H1 (cell line): ENCODE data around the gene CAB39L. TPM values are rescaled to one million over a fixed set of nuclear protein-coding genes. Genes with fewer than 3 reads are reported as not detected.

Experiments used
- CTCF ChIA-PET: fragments of 300-600 bp; sonication (Branson Sonifier 250); formaldehyde crosslinking; loops from one replicate; lab custom pipeline; 2021; ENCODE audit not compliant: partially characterized antibody; lab: Charles Lee
- POLR2A ChIA-PET: fragments of 300-600 bp; sonication (Branson Sonifier 250); formaldehyde crosslinking; loops from one replicate; lab custom pipeline; 2021; ENCODE audit warnings: inconsistent platforms; ENCODE audit not compliant: partially characterized antibody; lab: Charles Lee
- DNase-seq, 2 experiments: peaks; one replicate each; pipeline versions ENCODE4 v3.0.0 to v3.0.0-alpha.2; 2010 to 2022; ENCODE audit warnings: low spot score in 2 of 2, low read depth in 1 of 2, mixed read lengths in 1 of 2
- FAIRE-seq: peaks from 2 replicates; lab custom pipeline; 2011; peaks lifted over from hg19 to GRCh38; lab: Jason Lieb, UNC
- H2AFZ ChIP-seq: 2 replicates; pipeline ENCODE4 v1.8.1; 2012; ENCODE audit warnings: low read length, inconsistent platforms
- H2AK5ac ChIP-seq: 2 replicates; pipeline ENCODE4 v1.6.1; 2013; ENCODE audit warnings: low read depth, low read length
- H2BK120ac ChIP-seq: replicated peaks from 2 replicates; pipeline ENCODE3; 2013; ENCODE audit warnings: low read depth, low read length, inconsistent platforms
- H2BK12ac ChIP-seq: 2 replicates; pipeline ENCODE4 v1.6.1; 2013; ENCODE audit warnings: low read depth, low read length
- H2BK15ac ChIP-seq: 2 replicates; pipeline ENCODE4 v1.6.1; 2013; ENCODE audit warnings: low read length
- H2BK20ac ChIP-seq: 2 replicates; pipeline ENCODE4 v1.6.1; 2013; ENCODE audit warnings: low read length
- H2BK5ac ChIP-seq: 2 replicates; pipeline ENCODE4 v1.6.1; 2013; ENCODE audit warnings: low read depth, low read length
- H3K14ac ChIP-seq: 2 replicates; pipeline ENCODE4 v1.6.1; 2013; ENCODE audit warnings: inconsistent platforms; ENCODE audit not compliant: insufficient read length
- H3K18ac ChIP-seq: 2 replicates; pipeline ENCODE4 v1.6.1; 2013; ENCODE audit warnings: low read length; ENCODE audit errors: extremely low read depth
- H3K23ac ChIP-seq: 2 replicates; pipeline ENCODE4 v1.6.1; 2013; ENCODE audit warnings: inconsistent platforms; ENCODE audit not compliant: insufficient read length
- H3K23me2 ChIP-seq: 2 replicates; pipeline ENCODE4 v1.6.1; 2013; ENCODE audit warnings: low read depth, low read length
- H3K27ac ChIP-seq: 2 replicates; pipeline ENCODE4 v1.6.1; 2011; ENCODE audit warnings: low read depth, low read length, inconsistent platforms
- H3K27me3 ChIP-seq, 4 experiments: replicated peaks in 1 of 4; 1 replicate in 1 of 4; 2 replicates in 3 of 4; pipeline versions ENCODE4 v1.6.1 to v1.8.1; 2011 to 2013; ENCODE audit warnings: low read length in 3 of 4, mild to moderate bottlenecking in 3 of 4, inconsistent platforms in 2 of 4, mixed read lengths in 2 of 4, moderate library complexity in 1 of 4; ENCODE audit not compliant: control insufficient read depth in 3 of 4, insufficient read depth in 3 of 4; ENCODE audit errors: extremely low read depth in 1 of 4
- H3K36me3 ChIP-seq, 4 experiments: 2 replicates each; pipeline versions ENCODE4 v1.6.1 to v1.8.1; 2011 to 2013; ENCODE audit warnings: mild to moderate bottlenecking in 4 of 4, low read length in 3 of 4, moderate library complexity in 2 of 4, control low read depth in 1 of 4, inconsistent platforms in 1 of 4; ENCODE audit not compliant: insufficient read depth in 4 of 4, control insufficient read depth in 2 of 4
- H3K4ac ChIP-seq: replicated peaks from 2 replicates; pipeline ENCODE3; 2013; ENCODE audit warnings: low read length, low read depth, mixed read lengths, inconsistent platforms; ENCODE audit not compliant: insufficient read length
- H3K4me1 ChIP-seq, 4 experiments: replicated peaks in 1 of 4; 1 replicate in 1 of 4; 2 replicates in 3 of 4; pipeline versions ENCODE4 v1.6.1 to v1.8.1; 2011 to 2013; ENCODE audit warnings: low read length in 3 of 4, inconsistent platforms in 2 of 4, mixed read lengths in 1 of 4; ENCODE audit not compliant: insufficient read depth in 4 of 4, control insufficient read depth in 3 of 4
- H3K4me2 ChIP-seq, 2 experiments: 2 replicates each; pipeline versions ENCODE4 v1.6.1 to v1.8.1; 2011 to 2013; ENCODE audit warnings: low read depth in 2 of 2, low read length in 2 of 2, control low read depth in 1 of 2, inconsistent platforms in 1 of 2, mild to moderate bottlenecking in 1 of 2; ENCODE audit not compliant: insufficient read depth in 1 of 2
- H3K4me3 ChIP-seq, 4 experiments: fragments of 200-600, 300-600 bp in 1 of 4; sonication (generic), shearing (Covaris generic), sonication (Bioruptor Twin) in 1 of 4; 2 replicates each; pipeline versions ENCODE4 v1.5.1 to v1.8.1; 2011 to 2016; ENCODE audit warnings: low read length in 4 of 4, low read depth in 3 of 4, control low read depth in 2 of 4, inconsistent platforms in 2 of 4, mild to moderate bottlenecking in 2 of 4, mixed read lengths in 1 of 4, moderate library complexity in 1 of 4; ENCODE audit not compliant: insufficient read depth in 2 of 4; ENCODE audit errors: extremely low read depth in 1 of 4
- H3K56ac ChIP-seq: replicated peaks from 2 replicates; pipeline ENCODE3; 2013; ENCODE audit warnings: low read depth, mild to moderate bottlenecking, mixed read lengths, low read length, inconsistent platforms; ENCODE audit not compliant: insufficient read length
- H3K79me1 ChIP-seq: 2 replicates; pipeline ENCODE4 v1.6.1; 2013; ENCODE audit warnings: low read depth, low read length, control low read depth
- H3K79me2 ChIP-seq, 2 experiments: 2 replicates each; pipeline versions ENCODE4 v1.6.1 to v1.8.1; 2012 to 2013; ENCODE audit warnings: low read length in 2 of 2, mild to moderate bottlenecking in 2 of 2, inconsistent platforms in 1 of 2; ENCODE audit not compliant: insufficient read depth in 2 of 2, control insufficient read depth in 1 of 2
- H3K9ac ChIP-seq, 4 experiments: replicated peaks in 1 of 4; 1 replicate in 1 of 4; 2 replicates in 3 of 4; pipeline versions ENCODE4 v1.6.1 to v1.8.1; 2011 to 2013; ENCODE audit warnings: low read depth in 3 of 4, low read length in 3 of 4, control low read depth in 2 of 4, mild to moderate bottlenecking in 2 of 4, moderate library complexity in 2 of 4, inconsistent platforms in 1 of 4; ENCODE audit errors: extremely low read depth in 1 of 4
- H3K9me3 ChIP-seq, 2 experiments: 2 replicates each; pipeline versions ENCODE4 v1.6.1 to v1.8.1; 2012 to 2013; ENCODE audit warnings: mild to moderate bottlenecking in 2 of 2, moderate library complexity in 2 of 2, control low read depth in 1 of 2, inconsistent platforms in 1 of 2, low read depth in 1 of 2, low read length in 1 of 2, mixed read lengths in 1 of 2; ENCODE audit not compliant: insufficient read depth in 2 of 2
- H4K20me1 ChIP-seq, 2 experiments: replicated peaks in 1 of 2; 2 replicates each; pipeline versions ENCODE3 to v1.8.1; 2011 to 2013; ENCODE audit warnings: inconsistent platforms in 2 of 2, low read length in 2 of 2, mild to moderate bottlenecking in 1 of 2; ENCODE audit not compliant: insufficient read depth in 2 of 2, control insufficient read depth in 1 of 2
- H4K5ac ChIP-seq: 2 replicates; pipeline ENCODE4 v1.6.1; 2013; ENCODE audit warnings: low read length, low read depth, mixed read lengths, inconsistent platforms; ENCODE audit not compliant: insufficient read length
- H4K8ac ChIP-seq: 2 replicates; pipeline ENCODE4 v1.8.0; 2013; ENCODE audit warnings: mild to moderate bottlenecking, moderate library complexity, low read length, inconsistent platforms; ENCODE audit not compliant: insufficient read depth; ENCODE audit errors: extremely low read depth
- H4K91ac ChIP-seq: replicated peaks from 2 replicates; pipeline ENCODE3; 2013; ENCODE audit warnings: low read length, mixed read lengths, inconsistent platforms; ENCODE audit not compliant: insufficient read length
- BCL11A ChIP-seq, 2 experiments: IDR thresholded peaks; one replicate each; pipeline ENCODE4 v1.6.1; 2011; ENCODE audit warnings: low read depth in 2 of 2, low read length in 2 of 2, mild to moderate bottlenecking in 2 of 2
- RAD21 ChIP-seq, 2 experiments: IDR thresholded peaks in 1 of 2; conservative IDR thresholded peaks in 1 of 2; 2 replicates each; pipeline ENCODE4 v1.6.1; 2011; ENCODE audit warnings: low read depth in 2 of 2, low read length in 2 of 2, improper control_type of control experiment in 1 of 2, inconsistent platforms in 1 of 2, mild to moderate bottlenecking in 1 of 2, moderate library complexity in 1 of 2
- SIX5 ChIP-seq: IDR thresholded peaks from 2 replicates; pipeline ENCODE4 v1.6.1; 2011; ENCODE audit warnings: mild to moderate bottlenecking, low read depth, low read length
- WGBS, 2 experiments: shearing (Covaris generic) in 1 of 2; methylation state at CpG; one replicate each; pipeline versions ENCODE4 v1.1.6 to v1.1.7; 2013 to 2015; ENCODE audit warnings: low lambda C conversion rate in 2 of 2, mixed read lengths in 2 of 2, inconsistent platforms in 1 of 2, low coverage in 1 of 2, missing lambda C conversion rate in 1 of 2; ENCODE audit not compliant: insufficient replicate concordance in 2 of 2, insufficient coverage in 1 of 2, insufficient read length in 1 of 2; ENCODE audit errors: extremely low coverage in 1 of 2, missing lambda C conversion rate in 1 of 2; 5-methylcytosine and 5-hydroxymethylcytosine counted together
- polyA plus RNA-seq, 7 experiments: library from polyadenylated mRNA; depleted of rRNA in 3 of 7; stranded (reverse) in 5 of 7; unstranded in 2 of 7; fragments of >200 nt in 5 of 7; fragments of 200-250 nt in 2 of 7; gene quantifications; 1 replicate in 5 of 7; 2 replicates in 1 of 7; 4 replicates in 1 of 7; pipeline versions ENCODE4 v1.2.1 to v1.2.3, GENCODE V29; 2011 to 2013; ENCODE audit warnings: missing spikeins in 2 of 7, mixed read lengths in 2 of 7
- total RNA-seq: library from RNA; stranded (reverse); fragmentation: NEBNext Ultra II Directional; extraction: Animal tissue kit (Norgen Biotek cat#: 25700); gene quantifications from 2 replicates; pipeline ENCODE4 v1.2.1, GENCODE V29; 2021

Gene CAB39L
- total and polyA plus RNA-seq, 2 of the 8 experiments (the other 6 are each of a cell fraction or from before 2014, with no cell fraction given) = 2.5 to 4.8 TPM

GRCh38 chr13:49472186-49472585, 28.3 kb upstream of the CAB39L start:
- Histone ChIP-seq H4K8ac (no peak overlapping the region), H3K4me3 (no peak overlapping the region), H2BK12ac (no peak overlapping the region), H2AFZ (no peak overlapping the region), H3K4ac (no peak overlapping the region), H2BK20ac (no peak overlapping the region), H3K18ac (no peak overlapping the region), H4K20me1 (no peaks in the 10 kb centered on the region), H3K27me3 (no peaks in the 10 kb centered on the region), H3K14ac (no peak overlapping the region), H4K91ac (no peak overlapping the region), H3K27ac (no peak overlapping the region), H2BK5ac (no peak overlapping the region), H3K4me2 (no peak overlapping the region), H3K79me2 (no peaks in the 10 kb centered on the region), H3K23ac (no peak overlapping the region), H3K79me1 (no peaks in the 10 kb centered on the region)
- WGBS, 2 experiments = 72% methylated on average over 1 of the region's 1 CpG; no CpG with 5 or more reads in 1 of the 2 experiments
- DNase-seq = no peak
- CTCF ChIA-PET = no interaction called here
- TF ChIP-seq SIX5 = no peak
- no peak for TF ChIP-seq RAD21 (IDR thresholded peaks at IDR 0.05 in 1 of 2, conservative IDR thresholded peaks at IDR 0.05 in 1 of 2; ENCODE audit: low read depth in 2 of 2, low read length in 2 of 2)
- TF ChIP-seq BCL11A (IDR thresholded peaks at IDR 0.05; ENCODE audit: low read depth in 2 of 2, low read length in 2 of 2) = no peak
- TF ChIP-seq, all 59 proteins: peak for 0
- no peak for FAIRE-seq
- Histone ChIP-seq H2AK5ac (no peak overlapping the region), H3K9me3 (no peaks in the 10 kb centered on the region), H4K5ac (no peak overlapping the region), H2BK120ac (no peak overlapping the region), H3K36me3 (0 out of 8 replicates have a peak, but pooled peaks cover 0 to 2% (median 0%) of the 10 kb centered on the region in 4 experiments), H2BK15ac (no peak overlapping the region), H3K4me1 (no peaks in the 10 kb centered on the region), H3K23me2 (no peaks in the 10 kb centered on the region), H3K9ac (no peak overlapping the region), H3K56ac (no peak overlapping the region)
- POLR2A ChIA-PET = no interaction called here
